GM18873 (cell line): ENCODE data around the gene CCR3.

Experiments
- ATAC-seq: cut with Tn5 transposase; IDR thresholded peaks from one replicate; pipeline ENCODE4 v1.9.1; 2021; ENCODE audit warnings: mild to moderate bottlenecking, moderate library complexity, moderate number of reproducible peaks; ENCODE audit not compliant: unreplicated experiment, low FRiP score

Gene CCR3

DNA sequence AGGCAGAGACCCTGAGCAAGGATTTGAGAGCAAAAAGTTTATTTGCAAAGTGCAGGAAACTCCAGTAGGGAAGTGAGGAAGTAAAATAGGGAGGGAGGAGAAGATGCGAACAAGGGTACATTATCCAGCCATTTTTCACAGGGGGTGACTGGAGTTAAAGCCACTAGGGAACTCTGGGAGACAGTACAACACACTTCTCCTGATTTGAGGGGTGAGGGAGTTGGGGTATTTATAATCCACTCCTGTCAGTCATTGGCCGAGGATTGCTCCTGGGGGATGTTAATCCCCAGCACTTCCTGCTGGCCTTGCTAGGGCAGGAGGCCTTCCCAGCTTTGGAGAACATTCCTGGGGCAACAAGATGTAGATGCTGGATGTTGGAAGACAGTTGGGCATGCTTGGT lies 28.2 kb downstream of the CCR3 start:
- no peak for ATAC-seq

DNA sequence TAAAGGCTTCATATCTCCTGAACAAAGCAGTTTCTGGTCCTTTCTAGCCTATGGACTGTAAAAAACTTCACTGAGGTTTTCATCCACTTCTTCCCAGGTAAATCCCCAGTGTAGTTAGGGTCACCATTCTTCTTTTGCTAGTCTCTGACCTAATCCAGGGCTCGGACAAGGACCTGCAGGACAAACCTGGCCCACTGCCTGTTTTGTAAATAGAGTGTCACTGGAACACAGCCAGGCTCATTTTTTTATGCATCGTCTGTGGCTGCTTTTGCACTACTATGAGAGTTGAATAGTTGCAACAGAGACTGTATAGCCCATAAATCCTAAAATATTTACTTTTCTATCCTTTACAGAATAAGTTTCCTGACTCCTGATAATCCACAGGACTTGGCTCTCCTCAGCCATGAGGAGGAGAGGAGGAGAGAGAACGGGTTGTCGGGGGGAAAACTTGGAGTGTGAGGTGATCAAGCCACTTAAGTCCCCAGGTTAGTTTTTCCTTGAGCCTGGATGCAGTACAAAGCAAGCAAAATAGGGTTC lies 29.0 kb downstream of the CCR3 start:
- no peak for ATAC-seq

GRCh38 chr3:46272028-46272451 lies 29.8 kb downstream of the CCR3 start:
- no peak for ATAC-seq

DNA sequence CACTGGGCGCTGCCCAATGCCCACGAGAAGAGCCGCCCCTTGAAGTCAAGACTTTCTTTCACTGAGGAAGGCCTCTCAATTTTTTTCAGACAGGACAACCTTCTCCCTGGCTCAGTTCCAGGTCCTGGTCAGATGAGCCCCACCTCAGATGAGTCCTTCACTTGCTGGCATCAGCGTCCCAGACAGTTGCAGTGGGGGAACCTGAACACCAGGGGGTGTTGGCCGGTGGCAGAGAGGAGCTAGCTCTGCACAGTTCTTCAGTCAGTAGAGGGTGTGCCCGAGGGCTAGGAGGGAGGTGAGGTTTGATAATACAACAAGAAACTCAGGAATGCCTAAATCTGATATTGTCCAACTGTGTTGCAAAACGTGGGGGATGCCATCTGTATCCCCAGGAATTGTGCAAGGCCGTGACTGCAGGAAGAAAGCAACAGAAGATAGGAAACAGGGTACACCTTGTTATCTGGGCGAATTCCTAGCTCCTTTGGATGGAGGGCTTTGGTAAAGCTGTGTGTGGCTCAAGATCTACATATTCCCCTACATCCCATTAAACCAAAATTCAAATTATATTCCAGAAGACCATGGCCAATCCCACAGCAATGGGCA lies 34.3 kb downstream of the CCR3 start:
- no peak for ATAC-seq

- no peak for ATAC-seq
Observed at GRCh38 chr3:46277476-46277875, 35.2 kb downstream of the CCR3 start.

- ATAC-seq: no peak
Observed at GRCh38 chr3:46278816-46279672, 36.8 kb downstream of the CCR3 start.

DNA sequence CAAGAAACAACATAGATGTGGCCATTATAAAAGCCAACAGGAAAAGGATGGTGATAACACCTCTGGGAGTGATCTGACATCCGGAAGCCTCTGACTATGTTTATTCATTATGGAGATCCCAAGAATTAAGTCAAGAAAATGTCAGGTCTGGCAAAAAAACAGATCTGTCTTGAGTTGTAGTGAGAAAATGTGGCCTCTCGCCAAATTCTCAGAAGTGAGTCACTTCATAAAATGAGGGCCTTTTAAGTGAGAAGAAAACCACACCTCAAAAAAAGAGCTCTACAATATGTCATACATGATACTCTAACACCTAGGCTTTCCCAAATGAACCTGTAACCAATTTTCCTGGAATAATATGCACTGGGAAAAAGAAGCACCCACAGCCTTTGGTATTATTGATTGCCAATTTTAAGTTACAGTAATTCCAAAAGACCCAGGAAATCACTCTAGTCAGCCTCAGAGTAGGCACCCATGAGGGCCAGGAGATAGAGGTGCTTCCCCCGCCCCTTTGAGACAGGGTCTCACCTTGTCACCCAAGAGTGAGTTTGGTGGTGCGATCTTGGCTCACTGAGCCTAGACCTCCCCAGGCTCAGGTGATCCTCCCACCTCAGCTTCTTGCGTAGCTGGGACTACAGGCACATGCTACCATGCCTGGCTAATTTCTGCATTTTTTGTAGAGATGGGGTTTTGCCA lies 38.0 kb downstream of the CCR3 start:
- no peak for ATAC-seq

DNA sequence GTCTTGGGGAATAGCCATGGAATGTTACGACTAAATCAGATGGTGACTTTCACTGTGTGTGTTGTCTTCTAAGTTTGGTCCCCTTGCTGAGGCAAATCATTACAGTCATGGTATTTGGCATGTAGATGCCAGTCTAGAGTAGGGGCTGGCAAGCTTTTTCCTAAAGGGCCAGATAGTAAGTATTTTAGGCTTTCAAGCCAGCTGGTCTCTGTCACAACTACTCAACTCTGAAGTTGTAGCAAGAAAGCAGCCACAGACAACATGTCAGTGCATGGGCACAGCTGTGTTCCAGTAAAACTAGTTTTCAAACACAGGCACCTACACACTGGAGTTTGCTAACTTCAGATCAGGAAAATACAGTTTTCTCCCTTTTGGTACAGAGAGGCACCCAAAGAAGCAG lies 39.3 kb downstream of the CCR3 start:
- ATAC-seq: no peak

- ATAC-seq: no peak
Observed at GRCh38 chr3:46282041-46282440, 39.8 kb downstream of the CCR3 start.

DNA sequence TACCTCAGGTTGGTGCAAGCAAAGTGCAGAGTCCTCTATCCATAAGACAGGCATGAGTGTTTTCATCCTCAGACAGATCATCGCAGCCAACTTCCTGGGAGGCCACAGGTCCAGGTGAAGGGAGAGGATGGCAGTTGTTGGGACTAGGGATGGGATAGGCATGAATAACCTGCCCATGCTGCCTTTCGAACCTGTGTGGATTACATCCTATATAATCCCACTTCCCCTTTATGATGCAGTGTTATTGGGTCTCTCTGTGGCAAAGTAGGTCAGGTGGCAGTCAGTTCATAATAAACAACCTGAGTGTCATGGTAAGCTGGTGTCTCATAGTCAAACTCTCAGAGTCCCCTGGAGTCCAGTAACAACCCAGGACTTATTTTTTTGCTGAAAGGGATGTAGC lies 40.4 kb downstream of the CCR3 start:
- no peak for ATAC-seq

- ATAC-seq: no peak
Observed at GRCh38 chr3:46283881-46284450, 41.7 kb downstream of the CCR3 start.

DNA sequence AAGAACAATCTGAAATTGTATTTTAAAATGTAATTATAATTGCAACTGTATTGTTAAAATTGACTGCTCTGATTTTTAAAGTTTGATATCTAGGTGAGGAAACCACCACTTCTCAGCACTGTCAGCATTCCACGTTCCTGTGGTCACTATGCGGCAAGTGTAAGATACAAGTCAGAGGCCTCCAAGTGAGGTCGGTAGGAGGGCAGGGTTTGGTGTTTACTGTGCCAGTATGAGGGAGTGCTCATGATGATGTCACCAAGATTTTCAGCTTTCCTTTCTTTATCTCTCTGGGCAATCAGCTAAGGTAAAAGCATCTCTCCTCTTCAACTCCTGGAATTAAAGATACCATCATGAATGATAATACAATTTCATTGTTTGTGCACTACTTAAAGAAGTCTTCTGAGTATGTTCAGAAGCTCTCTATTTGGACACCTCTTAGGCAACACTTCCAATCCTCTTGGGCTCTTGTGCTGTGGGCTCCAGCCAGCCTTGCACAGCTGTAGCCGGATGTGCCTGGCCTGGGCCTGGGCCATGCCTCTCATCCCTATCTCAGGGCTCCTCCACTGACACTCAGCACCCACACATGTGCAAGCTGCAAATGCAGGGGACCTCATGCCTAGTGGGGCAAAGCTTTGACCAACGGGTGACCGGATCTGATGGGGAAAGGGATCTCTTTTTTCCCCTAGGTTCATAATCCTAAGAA lies 42.9 kb downstream of the CCR3 start:
- no peak for ATAC-seq

DNA sequence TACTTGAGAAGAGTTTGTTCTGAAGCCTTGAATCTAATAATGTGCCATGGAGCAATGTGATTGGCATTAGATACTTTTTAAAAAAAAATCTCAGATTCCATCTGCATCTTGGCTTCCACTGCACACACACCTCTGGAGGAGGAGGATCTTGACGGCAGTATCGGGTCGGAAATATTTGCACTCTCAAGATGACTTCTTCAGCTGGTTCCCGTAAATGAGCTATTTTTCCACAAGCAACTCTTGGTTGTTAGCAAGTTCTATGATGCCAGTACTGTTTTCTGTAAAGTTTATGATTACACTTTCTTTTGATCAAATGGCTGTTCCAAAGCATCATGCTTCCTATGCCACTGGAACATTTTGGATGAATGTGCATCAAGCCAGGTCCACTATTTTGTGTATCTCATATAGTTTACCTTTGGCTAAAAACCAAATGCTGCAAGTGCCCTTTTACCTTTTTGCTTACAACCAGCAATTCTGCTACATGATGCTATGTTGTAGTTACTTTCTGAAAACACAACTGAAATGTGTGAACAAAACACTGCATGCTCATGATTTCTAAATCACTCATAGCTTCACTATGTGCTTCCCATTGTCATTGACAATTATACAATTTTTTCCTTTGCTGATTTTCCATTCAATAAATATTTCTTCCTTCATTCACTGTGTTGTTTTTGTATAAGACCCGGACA lies 43.8 kb downstream of the CCR3 start:
- ATAC-seq: no peak

GRCh38 chr3:46286947-46287565 lies 44.8 kb downstream of the CCR3 start:
- no peak for ATAC-seq

DNA sequence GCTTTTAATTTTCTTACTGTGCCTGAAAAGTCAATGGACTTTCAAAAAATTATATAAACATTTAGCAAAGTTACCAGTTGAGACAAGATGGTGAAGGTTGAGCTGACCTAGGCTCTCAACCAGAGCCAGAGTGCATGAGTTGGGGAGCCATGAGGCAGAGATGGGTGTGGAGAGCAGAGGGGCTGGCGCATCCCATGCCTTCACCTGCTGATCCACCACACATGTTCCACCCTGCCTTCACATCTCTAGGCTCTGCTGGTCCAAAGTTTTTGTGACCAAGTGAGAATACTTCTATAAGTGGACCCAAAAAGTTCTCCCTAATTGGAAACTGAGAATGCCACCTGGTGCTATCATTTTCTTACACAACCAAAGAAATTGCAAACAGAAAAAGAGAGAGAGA lies 47.3 kb downstream of the CCR3 start:
- no peak for ATAC-seq

DNA sequence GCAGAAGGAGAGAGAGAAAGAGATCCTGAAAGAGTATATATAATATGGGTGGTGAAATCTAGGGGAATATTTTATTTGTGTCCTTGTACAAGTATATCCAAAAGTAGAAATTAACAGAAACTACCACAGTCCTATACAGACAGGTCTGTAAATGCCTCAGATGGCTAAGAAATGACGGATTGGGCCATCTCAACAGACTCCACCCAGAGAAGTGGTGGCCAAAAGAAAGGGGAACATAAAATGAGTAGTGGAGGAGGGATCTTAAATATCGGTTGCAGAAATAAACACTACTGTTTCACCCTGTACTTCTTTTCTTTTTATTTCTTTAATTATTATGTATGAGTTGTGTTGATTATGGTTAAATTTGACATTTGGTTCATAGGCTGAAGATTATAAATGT lies 47.7 kb downstream of the CCR3 start:
- no peak for ATAC-seq

- no peak for ATAC-seq
Observed at GRCh38 chr3:46291046-46291445, 48.8 kb downstream of the CCR3 start.

GRCh38 chr3:46293035-46293724 lies 50.9 kb downstream of the CCR3 start:
- ATAC-seq: no peak
